Trophoblast cell (in vitro differentiated cells and primary cell): Measurements from ENCODE around the gene CUX1.
A peak's percentile ranks its signal among the peaks of the same experiment; 100 is the strongest.
"Not testable (repeated sequence)": the region's sequence is repeated elsewhere in the genome, so short reads cannot be mapped to it uniquely, and the experiment has no call there.

Experiments
- DNase-seq, 2 donors: peaks; one replicate each; pipeline ENCODE4 v3.0.0-alpha.2; 2016
- H2AFZ ChIP-seq: 2 replicates; pipeline ENCODE4 v1.6.1; 2013; ENCODE audit warnings: low read length, moderate library complexity, mild to moderate bottlenecking; ENCODE audit not compliant: insufficient read depth, poor library complexity
- H2AK5ac ChIP-seq: 2 replicates; pipeline ENCODE4 v1.6.1; 2013; ENCODE audit warnings: mild to moderate bottlenecking, low read length
- H2BK120ac ChIP-seq: 2 replicates; pipeline ENCODE4 v1.6.1; 2013; ENCODE audit warnings: low read length, mild to moderate bottlenecking, moderate library complexity; ENCODE audit not compliant: insufficient read depth, poor library complexity
- H2BK12ac ChIP-seq: 2 replicates; pipeline ENCODE4 v1.6.1; 2013; ENCODE audit warnings: mild to moderate bottlenecking, low read length, moderate library complexity
- H2BK5ac ChIP-seq: 2 replicates; pipeline ENCODE4 v1.6.1; 2013; ENCODE audit warnings: low read length, low read depth, moderate library complexity, mild to moderate bottlenecking; ENCODE audit not compliant: poor library complexity
- H3K14ac ChIP-seq: 2 replicates; pipeline ENCODE4 v1.6.1; 2013; ENCODE audit warnings: mild to moderate bottlenecking, low read length
- H3K18ac ChIP-seq: 2 replicates; pipeline ENCODE4 v1.6.1; 2013; ENCODE audit warnings: mild to moderate bottlenecking, low read length
- H3K23ac ChIP-seq: 2 replicates; pipeline ENCODE4 v1.6.1; 2013; ENCODE audit warnings: low read length
- H3K27ac ChIP-seq: 2 replicates; pipeline ENCODE4 v1.5.1; 2013; ENCODE audit warnings: low read depth, mild to moderate bottlenecking, inconsistent platforms, low read length, moderate library complexity
- H3K27me3 ChIP-seq: 2 replicates; pipeline ENCODE4 v1.6.1; 2013; ENCODE audit warnings: inconsistent platforms, mild to moderate bottlenecking, low read length, moderate library complexity; ENCODE audit not compliant: insufficient read depth
- H3K36me3 ChIP-seq, 2 experiments: 1 replicate in 1 of 2; 2 replicates in 1 of 2; pipeline ENCODE4 v1.6.1; 2013; ENCODE audit warnings: low read length in 2 of 2, mild to moderate bottlenecking in 2 of 2, moderate library complexity in 1 of 2; ENCODE audit not compliant: insufficient read depth in 2 of 2, control insufficient read depth in 1 of 2
- H3K4ac ChIP-seq: 2 replicates; pipeline ENCODE4 v1.6.1; 2013; ENCODE audit warnings: low read depth, mild to moderate bottlenecking, low read length, moderate library complexity
- H3K4me1 ChIP-seq, 2 experiments: 1 replicate in 1 of 2; 2 replicates in 1 of 2; pipeline ENCODE4 v1.6.1; 2013; ENCODE audit warnings: low read length in 2 of 2, mild to moderate bottlenecking in 2 of 2, moderate library complexity in 1 of 2; ENCODE audit not compliant: insufficient read depth in 2 of 2, control insufficient read depth in 1 of 2
- H3K4me2 ChIP-seq: 2 replicates; pipeline ENCODE4 v1.6.1; 2013; ENCODE audit warnings: inconsistent platforms, mild to moderate bottlenecking, low read length, moderate library complexity
- H3K4me3 ChIP-seq: 2 replicates; pipeline ENCODE4 v1.5.1; 2013; ENCODE audit warnings: mild to moderate bottlenecking, low read depth, low read length, inconsistent platforms
- H3K79me1 ChIP-seq: one replicate; pipeline ENCODE4 v1.6.1; 2013; ENCODE audit warnings: low read length
- H3K79me2 ChIP-seq: 2 replicates; pipeline ENCODE4 v1.6.1; 2013; ENCODE audit warnings: low read length, mild to moderate bottlenecking; ENCODE audit not compliant: control insufficient read depth, insufficient read depth, poor library complexity
- H3K9ac ChIP-seq: 2 replicates; pipeline ENCODE4 v1.6.1; 2013; ENCODE audit warnings: mild to moderate bottlenecking, low read length
- H3K9me3 ChIP-seq: 2 replicates; pipeline ENCODE4 v1.6.1; 2013; ENCODE audit warnings: low read depth, mild to moderate bottlenecking, control low read depth, inconsistent platforms, low read length; ENCODE audit not compliant: insufficient read depth
- H4K12ac ChIP-seq: 2 replicates; pipeline ENCODE4 v1.6.1; 2013; ENCODE audit warnings: low read depth, mild to moderate bottlenecking, low read length, moderate library complexity
- H4K8ac ChIP-seq: 2 replicates; pipeline ENCODE4 v1.6.1; 2013; ENCODE audit warnings: low read depth, mild to moderate bottlenecking, low read length, moderate library complexity
- H4K91ac ChIP-seq: one replicate; pipeline ENCODE4 v1.6.1; 2013; ENCODE audit warnings: low read depth, mild to moderate bottlenecking, low read length, moderate library complexity
- WGBS: extraction: QIAGEN DNeasy Blood & Tissue Kit; methylation state at CpG from one replicate; pipeline ENCODE4 v1.1.7; 2013; ENCODE audit warnings: missing lambda C conversion rate; ENCODE audit not compliant: insufficient read length, insufficient coverage; ENCODE audit errors: extremely low coverage; 5-methylcytosine and 5-hydroxymethylcytosine counted together

Gene CUX1

GRCh38 chr7:101882595-101883564, 65.5 kb downstream of the CUX1 start:
- Histone ChIP-seq H3K4me3 (no peak overlapping the region), H3K79me2 (peaks cover 18% of the 10 kb centered on the region), H3K36me3 (no peaks in the 10 kb centered on the region), H3K23ac (no peak overlapping the region), H3K27ac (peak overlapping the region; percentile 68), H2BK5ac (peak overlapping the region; percentile 64), H4K8ac (no peak overlapping the region), H3K9ac (no peak overlapping the region), H3K79me1 (peaks cover 3% of the 10 kb centered on the region), H2AK5ac (no peak overlapping the region), H3K27me3 (no peaks in the 10 kb centered on the region), H3K4ac (no peak overlapping the region), H2AFZ (no peak overlapping the region), H3K18ac (no peak overlapping the region), H2BK12ac (peak overlapping the region; percentile 19), H2BK120ac (no peak overlapping the region), H3K4me2 (peak overlapping the region; percentile 34), H4K91ac (peak overlapping the region; percentile 37), H3K4me1 (peaks cover 18 to 28% of the 10 kb centered on the region in 2 experiments), H4K12ac (no peak overlapping the region), H3K9me3 (no peaks in the 10 kb centered on the region), H3K14ac (no peak overlapping the region)
- peak; percentile 99 for DNase-seq
- no CpG with 5 or more reads among the region's 18 CpGs for WGBS

GRCh38 chr7:101884671-101885596, 67.5 kb downstream of the CUX1 start:
- Histone ChIP-seq H3K9ac (no peak overlapping the region), H2BK120ac (no peak overlapping the region), H3K79me2 (peaks cover 11% of the 10 kb centered on the region), H2AFZ (no peak overlapping the region), H3K79me1 (no peaks in the 10 kb centered on the region), H3K36me3 (no peaks in the 10 kb centered on the region), H2BK12ac (no peak overlapping the region), H4K12ac (no peak overlapping the region), H3K4me2 (no peak overlapping the region), H2AK5ac (no peak overlapping the region), H3K27ac (no peak overlapping the region), H3K4ac (peak overlapping the region; percentile 80), H3K4me3 (no peak overlapping the region), H3K9me3 (no peaks in the 10 kb centered on the region), H3K4me1 (peaks cover 13 to 18% of the 10 kb centered on the region in 2 experiments), H3K23ac (no peak overlapping the region), H3K27me3 (no peaks in the 10 kb centered on the region), H2BK5ac (no peak overlapping the region), H4K8ac (no peak overlapping the region), H4K91ac (no peak overlapping the region), H3K18ac (no peak overlapping the region), H3K14ac (no peak overlapping the region)
- WGBS, result no CpG with 5 or more reads among the region's 13 CpGs
- DNase-seq, result no peak

GRCh38 chr7:101885597-101885955, 68.2 kb downstream of the CUX1 start:
- DNase-seq, result no peak
- H4K8ac ChIP-seq, result no peak overlapping the region
- H3K27me3 ChIP-seq, result no peaks in the 10 kb centered on the region
- H2AFZ ChIP-seq, result no peak overlapping the region
- no peak overlapping the region for H3K18ac ChIP-seq
- H3K4me3 ChIP-seq, result no peak overlapping the region
- no peak overlapping the region for H3K4me2 ChIP-seq
- H2AK5ac ChIP-seq, result no peak overlapping the region
- H3K36me3 ChIP-seq, result no peaks in the 10 kb centered on the region
- peak overlapping the region; percentile 80 for H3K4ac ChIP-seq
- peaks cover 11% of the 10 kb centered on the region for H3K79me2 ChIP-seq
- H2BK5ac ChIP-seq, result no peak overlapping the region
- H3K9me3 ChIP-seq, result no peaks in the 10 kb centered on the region
- H3K27ac ChIP-seq, result no peak overlapping the region
- WGBS, result no CpG with 5 or more reads among the region's 12 CpGs
- peaks cover 13 to 18% of the 10 kb centered on the region in 2 experiments for H3K4me1 ChIP-seq
- no peak overlapping the region for H4K12ac ChIP-seq
- H2BK12ac ChIP-seq, result no peak overlapping the region
- no peak overlapping the region for H4K91ac ChIP-seq
- no peak overlapping the region for H3K9ac ChIP-seq
- no peak overlapping the region for H2BK120ac ChIP-seq
- no peak overlapping the region for H3K23ac ChIP-seq
- no peaks in the 10 kb centered on the region for H3K79me1 ChIP-seq
- no peak overlapping the region for H3K14ac ChIP-seq

GRCh38 chr7:101887352-101887751, 69.9 kb downstream of the CUX1 start:
- H2AK5ac ChIP-seq, H4K91ac ChIP-seq, H2BK5ac ChIP-seq, H3K14ac ChIP-seq, H3K4me1 ChIP-seq, H3K18ac ChIP-seq, H3K4me2 ChIP-seq, H3K27ac ChIP-seq, H4K8ac ChIP-seq, H2BK12ac ChIP-seq, H2AFZ ChIP-seq, H3K23ac ChIP-seq, DNase-seq, H3K79me1 ChIP-seq, H2BK120ac ChIP-seq, H3K36me3 ChIP-seq, H3K9ac ChIP-seq, H3K9me3 ChIP-seq, H4K12ac ChIP-seq, H3K27me3 ChIP-seq, H3K4me3 ChIP-seq: not testable (repeated sequence)
- no CpG with 5 or more reads among the region's 4 CpGs for WGBS
- Histone ChIP-seq H3K79me2 (peaks cover 11% of the 10 kb centered on the region), H3K4ac (peak overlapping the region; percentile 53)
